GM21447 (cell line): ENCODE data around the gene PRR5L.

Experiments used
- ATAC-seq: cut with Tn5 transposase; IDR thresholded peaks from one replicate; pipeline ENCODE4 v1.9.1; 2021; ENCODE audit not compliant: unreplicated experiment

PRR5L gene

GRCh38 chr11:36398231-36398953 is 102.3 kb downstream of the PRR5L start:
- no peak for ATAC-seq

- no peak for ATAC-seq
These were observed 103.1 kb downstream of the PRR5L start for GRCh38 chr11:36399236-36399635.

GRCh38 chr11:36399745-36400144 is 103.7 kb downstream of the PRR5L start:
- no peak for ATAC-seq

- ATAC-seq: no peak
These were observed 104.8 kb downstream of the PRR5L start for GRCh38 chr11:36400766-36401455.

- no peak for ATAC-seq
These were observed 106.6 kb downstream of the PRR5L start for GRCh38 chr11:36402568-36403170.

- ATAC-seq: no peak
These were observed 107.6 kb downstream of the PRR5L start for GRCh38 chr11:36403661-36404060.

GRCh38 chr11:36404831-36405230 is 108.7 kb downstream of the PRR5L start:
- ATAC-seq: no peak

GRCh38 chr11:36405585-36406367 is 109.7 kb downstream of the PRR5L start:
- ATAC-seq: no peak

- ATAC-seq: no peak
These were observed 111.3 kb downstream of the PRR5L start for GRCh38 chr11:36407356-36407755.

GRCh38 chr11:36408498-36409136 is 112.5 kb downstream of the PRR5L start:
- ATAC-seq: no peak

GRCh38 chr11:36409152-36409816 is 113.2 kb downstream of the PRR5L start:
- no peak for ATAC-seq

- ATAC-seq: no peak
These were observed 115.1 kb downstream of the PRR5L start for GRCh38 chr11:36411202-36411640.

GRCh38 chr11:36412781-36413383 is 116.8 kb downstream of the PRR5L start:
- no peak for ATAC-seq

- peak; percentile 57 for ATAC-seq
These were observed 121.1 kb downstream of the PRR5L start for GRCh38 chr11:36417154-36417553.

- ATAC-seq: no peak
These were observed 123.8 kb downstream of the PRR5L start for GRCh38 chr11:36419791-36420424.

- no peak for ATAC-seq
These were observed 125.6 kb downstream of the PRR5L start for GRCh38 chr11:36421546-36422155.

GRCh38 chr11:36425561-36426081 is 129.5 kb downstream of the PRR5L start:
- ATAC-seq: no peak

GRCh38 chr11:36426226-36426848 is 130.2 kb downstream of the PRR5L start:
- ATAC-seq: no peak
